ENCODE data around the gene DOC2B.
"Not testable (repeated sequence)": the region's sequence is repeated elsewhere in the genome, so short reads cannot be mapped to it uniquely, and the experiment has no call there.

The DOC2B gene

DNA sequence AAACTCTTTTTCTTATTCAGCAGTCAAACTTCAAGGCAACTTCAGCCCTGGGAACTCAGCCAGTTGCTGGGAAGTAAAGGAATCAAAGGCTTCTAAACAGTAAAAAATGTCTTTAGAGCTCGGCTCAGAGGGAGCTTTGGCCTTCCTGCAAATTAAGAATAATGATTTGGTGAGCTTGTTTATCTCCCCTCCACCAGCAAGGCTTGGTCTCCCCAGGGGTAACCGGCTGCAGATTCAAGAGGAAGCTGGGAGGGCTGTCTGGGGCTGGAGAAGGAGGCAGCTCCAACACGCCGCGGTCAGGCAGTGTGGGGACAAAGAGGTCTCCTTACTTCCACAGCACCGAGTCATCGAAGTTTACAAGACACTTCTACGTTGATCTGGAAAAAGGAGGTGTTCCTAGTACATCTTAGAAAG is 17.7 kb upstream of the DOC2B start:
- ChIA-PET POLR2A (no interaction called here), CTCF (no interaction called here)
- no peak overlapping the region for H3K4me3 ChIP-seq (ENCODE audit: low read depth, low read length)
- DNase-seq (ENCODE audit: low read depth, low spot score) = peak; percentile 2
- TF ChIP-seq, protein P1, sequence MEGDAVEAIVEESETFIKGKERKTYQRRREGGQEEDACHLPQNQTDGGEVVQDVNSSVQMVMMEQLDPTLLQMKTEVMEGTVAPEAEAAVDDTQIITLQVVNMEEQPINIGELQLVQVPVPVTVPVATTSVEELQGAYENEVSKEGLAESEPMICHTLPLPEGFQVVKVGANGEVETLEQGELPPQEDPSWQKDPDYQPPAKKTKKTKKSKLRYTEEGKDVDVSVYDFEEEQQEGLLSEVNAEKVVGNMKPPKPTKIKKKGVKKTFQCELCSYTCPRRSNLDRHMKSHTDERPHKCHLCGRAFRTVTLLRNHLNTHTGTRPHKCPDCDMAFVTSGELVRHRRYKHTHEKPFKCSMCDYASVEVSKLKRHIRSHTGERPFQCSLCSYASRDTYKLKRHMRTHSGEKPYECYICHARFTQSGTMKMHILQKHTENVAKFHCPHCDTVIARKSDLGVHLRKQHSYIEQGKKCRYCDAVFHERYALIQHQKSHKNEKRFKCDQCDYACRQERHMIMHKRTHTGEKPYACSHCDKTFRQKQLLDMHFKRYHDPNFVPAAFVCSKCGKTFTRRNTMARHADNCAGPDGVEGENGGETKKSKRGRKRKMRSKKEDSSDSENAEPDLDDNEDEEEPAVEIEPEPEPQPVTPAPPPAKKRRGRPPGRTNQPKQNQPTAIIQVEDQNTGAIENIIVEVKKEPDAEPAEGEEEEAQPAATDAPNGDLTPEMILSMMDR (IDR thresholded peaks at IDR 0.05; ENCODE audit: insufficient read depth, low read length, missing control alignments) = no peak

DNA sequence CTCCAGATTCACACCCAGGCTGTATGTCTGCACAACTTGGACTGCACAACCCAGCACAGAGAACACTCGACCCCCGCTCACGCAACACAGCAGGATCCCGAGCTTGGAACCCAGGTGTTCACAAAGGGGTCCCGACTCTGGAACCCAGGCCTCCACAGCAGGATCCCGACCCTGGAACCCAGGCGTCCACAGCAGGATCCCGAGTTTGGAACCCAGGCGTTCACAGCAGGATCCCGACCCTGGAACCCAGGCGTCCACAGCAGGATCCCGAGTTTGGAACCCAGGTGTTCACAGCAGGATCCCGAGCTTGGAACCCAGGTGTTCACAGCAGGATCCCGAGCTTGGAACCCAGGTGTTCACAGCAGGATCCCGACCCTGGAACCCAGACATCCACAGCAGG is 16.8 kb upstream of the DOC2B start:
- POLR2A ChIA-PET; H3K4me3 ChIP-seq (ENCODE audit: low read depth, low read length); DNase-seq (ENCODE audit: low read depth, low spot score); CTCF ChIA-PET: not testable (repeated sequence)

DNA sequence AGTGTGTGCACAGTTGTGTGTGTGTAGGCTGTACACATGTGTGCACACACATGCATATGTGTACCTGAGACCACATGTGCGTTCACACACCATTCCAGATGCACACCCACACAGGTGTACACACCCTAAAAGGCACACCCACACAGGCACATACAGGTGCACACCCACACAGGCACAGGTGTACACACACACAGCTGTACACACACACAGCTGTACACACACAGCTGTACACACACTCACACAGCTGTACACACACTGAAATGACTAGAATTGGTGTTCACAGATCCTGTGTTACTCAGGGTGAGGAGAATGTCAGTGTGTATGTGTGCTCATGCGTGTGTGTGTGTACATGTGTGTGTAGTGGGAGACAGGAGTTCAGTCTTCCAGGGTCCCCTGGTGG is 15.9 kb upstream of the DOC2B start:
- POLR2A ChIA-PET = no interaction called here
- TF ChIP-seq, protein P1 (IDR thresholded peaks at IDR 0.05; ENCODE audit: insufficient read depth, low read length, missing control alignments) = no peak
- CTCF ChIA-PET = no interaction called here
- H3K4me3 ChIP-seq (ENCODE audit: low read depth, low read length) = no peak overlapping the region
- no peak for DNase-seq (ENCODE audit: low read depth, low spot score)

DNA sequence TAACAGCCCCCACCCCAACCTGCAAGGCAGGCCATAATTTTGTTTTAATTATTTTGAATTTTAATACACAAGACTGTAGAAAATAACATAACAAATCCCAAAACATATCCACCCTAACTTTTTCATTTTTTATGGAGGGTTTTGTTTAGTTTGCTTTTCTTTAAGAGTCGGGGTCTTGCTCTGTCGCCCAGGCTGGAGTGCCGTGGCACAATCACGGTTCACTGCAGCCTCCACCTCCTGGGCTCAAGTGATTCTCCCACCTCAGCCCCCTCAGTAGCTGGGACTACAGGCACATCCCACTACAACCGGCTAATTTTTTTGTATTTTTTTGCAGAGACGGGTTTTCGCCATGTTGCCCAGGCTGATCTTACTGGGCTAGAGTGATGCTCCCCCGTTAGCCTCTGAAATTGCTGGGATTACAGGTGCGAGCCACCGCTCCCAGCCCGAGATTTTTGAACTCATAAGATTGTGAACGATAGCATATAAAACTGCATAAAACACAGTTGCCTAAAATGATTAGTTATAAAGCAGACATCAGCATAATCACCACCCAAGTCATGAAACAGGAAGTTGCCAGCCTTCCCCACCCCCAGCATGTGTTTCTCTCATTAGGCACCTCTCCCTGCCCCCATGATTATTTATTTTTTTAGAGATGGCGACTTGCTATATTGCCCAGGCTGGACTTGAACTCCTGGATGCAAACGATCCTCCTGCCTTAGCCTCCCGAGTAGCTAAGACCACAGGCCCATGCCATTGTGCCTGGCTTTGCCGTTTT is 13.6 kb upstream of the DOC2B start:
- CTCF ChIA-PET = no interaction called here
- TF ChIP-seq, protein P1 (IDR thresholded peaks at IDR 0.05; ENCODE audit: insufficient read depth, low read length, missing control alignments) = no peak
- H3K4me3 ChIP-seq (ENCODE audit: low read depth, low read length) = no peak overlapping the region
- DNase-seq (ENCODE audit: low read depth, low spot score) = no peak
- POLR2A ChIA-PET = no interaction called here

DNA sequence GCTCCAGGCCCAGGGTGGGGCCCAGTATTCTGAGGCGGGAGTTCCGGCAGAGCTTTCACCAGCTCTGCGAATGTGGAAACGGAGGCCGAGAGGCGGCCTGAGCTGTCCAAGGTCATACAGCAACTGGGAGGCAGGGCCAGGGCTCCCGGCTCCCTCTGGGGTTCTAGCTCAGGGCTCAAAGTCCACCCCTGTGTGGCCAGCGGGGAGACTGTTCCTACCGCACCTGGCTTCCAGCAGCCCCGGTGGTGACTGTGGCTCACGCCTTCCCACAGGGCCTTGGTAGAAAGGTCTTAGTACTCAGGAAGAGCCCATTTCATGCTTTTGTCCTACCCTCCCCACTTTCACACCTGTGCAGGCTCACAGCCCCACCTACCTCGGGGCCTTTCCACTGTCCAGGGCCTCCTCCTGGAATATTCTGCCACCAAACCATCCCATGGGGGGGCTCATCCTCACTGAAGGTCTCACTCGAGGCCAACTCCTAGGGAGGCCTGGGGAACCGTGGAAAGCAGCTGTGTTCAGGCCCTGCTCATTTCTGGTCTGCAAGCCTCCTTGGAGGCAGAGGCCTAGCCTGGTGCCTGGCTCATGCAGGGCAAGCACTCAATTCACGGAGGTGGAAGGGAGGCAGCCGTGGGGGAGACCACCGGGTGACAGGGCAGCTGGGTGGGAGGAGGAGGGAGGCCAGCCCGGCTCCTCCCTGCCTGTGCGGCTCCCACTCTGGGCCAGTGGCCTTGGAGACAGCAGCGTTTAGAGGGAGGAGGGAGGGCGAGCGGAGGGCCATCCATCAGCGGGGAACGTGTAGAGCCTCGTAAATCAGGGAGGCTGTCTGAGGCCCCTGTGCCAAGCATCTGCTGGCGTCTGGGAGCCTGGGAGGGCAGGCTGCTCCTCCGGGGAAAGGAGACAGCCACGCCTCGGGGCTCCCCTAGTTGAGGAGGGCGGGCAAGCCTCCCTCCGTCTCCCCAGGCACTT is 12.7 kb upstream of the DOC2B start:
- TF ChIP-seq, protein P1 (IDR thresholded peaks at IDR 0.05; ENCODE audit: insufficient read depth, low read length, missing control alignments) = no peak
- DNase-seq (ENCODE audit: low read depth, low spot score) = no peak
- POLR2A ChIA-PET = no interaction called here
- CTCF ChIA-PET = no interaction called here
- H3K4me3 ChIP-seq (ENCODE audit: low read depth, low read length) = no peak overlapping the region

DNA sequence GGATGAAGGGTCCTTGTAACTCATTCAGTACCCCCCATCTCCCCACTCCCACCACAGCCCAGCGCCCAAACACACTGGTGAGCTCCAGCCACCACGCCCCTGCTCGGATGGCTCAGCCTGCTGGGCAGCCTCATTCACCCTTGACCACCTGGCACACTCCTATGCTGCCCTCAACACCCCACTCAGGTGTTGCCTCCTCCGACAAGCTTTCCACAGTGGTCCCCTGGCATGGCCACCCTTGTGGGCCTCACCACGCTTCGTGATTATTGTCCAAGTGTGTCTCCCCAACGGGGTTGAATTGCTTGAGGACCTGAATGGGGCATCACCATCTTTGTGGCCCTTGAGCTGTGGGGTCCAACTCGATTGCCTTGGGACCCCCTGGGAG is 12.0 kb upstream of the DOC2B start:
- CTCF ChIA-PET = no interaction called here
- TF ChIP-seq, protein P1 (IDR thresholded peaks at IDR 0.05; ENCODE audit: insufficient read depth, low read length, missing control alignments) = no peak
- DNase-seq (ENCODE audit: low read depth, low spot score) = no peak
- POLR2A ChIA-PET = no interaction called here
- no peak overlapping the region for H3K4me3 ChIP-seq (ENCODE audit: low read depth, low read length)

All from AG04449 (cell line).